SH-SY5Y (cell line): ENCODE measurements around the gene ONECUT3.

Source experiments
- GATA2 ChIP-seq: IDR thresholded peaks from 2 replicates; pipeline ENCODE4 v1.6.1; 2011; ENCODE audit warnings: mild to moderate bottlenecking, low read depth, low read length
- GATA3 ChIP-seq: IDR thresholded peaks from 2 replicates; pipeline ENCODE4 v1.6.1; 2011; ENCODE audit warnings: low read depth, mild to moderate bottlenecking, low read length, moderate library complexity

The ONECUT3 gene

DNA sequence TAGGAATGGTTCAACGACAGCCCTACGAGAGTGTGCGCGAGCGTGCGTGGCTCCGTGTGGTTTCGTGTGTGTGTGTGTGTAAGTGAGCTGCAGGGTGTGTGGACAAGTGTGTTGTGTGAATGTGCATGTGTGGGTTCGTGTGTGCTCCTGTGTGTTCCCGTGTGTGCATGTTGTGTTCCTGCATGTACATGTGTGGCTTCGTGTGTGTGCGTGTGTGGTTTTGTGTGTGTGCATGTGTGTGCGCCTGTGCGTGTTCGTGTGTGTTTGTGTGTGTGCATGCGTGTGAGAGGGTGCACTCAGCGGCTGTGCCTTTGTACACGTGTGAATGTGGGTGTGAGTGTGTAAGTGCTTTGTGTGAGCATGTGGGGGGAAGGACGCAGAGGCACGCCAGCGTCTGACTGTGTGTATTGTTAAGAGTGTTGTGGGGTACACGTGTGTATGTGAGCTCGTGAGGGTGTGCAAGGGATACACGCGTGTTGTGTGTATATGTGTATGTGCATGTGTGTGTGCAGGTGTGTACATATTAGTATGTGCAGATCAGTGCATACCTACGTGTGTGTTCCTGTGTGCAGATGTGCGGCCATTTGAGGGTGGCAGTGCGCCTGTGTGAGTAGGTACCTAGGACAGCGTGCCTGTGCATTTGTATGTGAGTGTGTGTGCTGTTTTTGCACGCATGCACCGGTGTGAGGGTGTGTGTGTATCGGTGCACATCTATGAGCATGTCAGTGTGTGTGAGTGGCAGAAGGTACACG, 24.3 kb upstream of the ONECUT3 start:
- TF ChIP-seq GATA2 = no peak
- TF ChIP-seq GATA3 = no peak

- TF ChIP-seq GATA3 (no peak), GATA2 (no peak)
Measured at GRCh38 chr19:1729568-1729925, 23.8 kb upstream of the ONECUT3 start.

DNA sequence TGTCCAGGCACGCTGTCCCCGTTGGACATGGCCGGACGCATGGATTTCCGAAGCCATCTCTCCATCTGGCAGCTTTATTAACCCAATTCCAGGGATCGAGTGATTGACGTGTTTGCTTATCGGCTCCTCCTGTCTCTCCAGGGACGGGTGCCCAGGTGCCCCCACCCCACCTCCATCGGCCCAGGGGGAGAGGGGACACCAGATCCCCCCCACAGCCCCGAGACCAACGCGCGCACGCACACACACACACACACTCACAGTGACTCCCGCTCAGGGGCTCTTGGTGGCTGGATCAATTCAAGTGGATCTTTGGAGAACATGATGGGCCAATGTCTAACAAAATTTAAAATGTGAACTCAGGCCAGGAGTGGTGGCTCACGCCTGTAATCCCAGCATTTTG, 23.1 kb upstream of the ONECUT3 start:
- TF ChIP-seq GATA3 (no peak), GATA2 (no peak)

DNA sequence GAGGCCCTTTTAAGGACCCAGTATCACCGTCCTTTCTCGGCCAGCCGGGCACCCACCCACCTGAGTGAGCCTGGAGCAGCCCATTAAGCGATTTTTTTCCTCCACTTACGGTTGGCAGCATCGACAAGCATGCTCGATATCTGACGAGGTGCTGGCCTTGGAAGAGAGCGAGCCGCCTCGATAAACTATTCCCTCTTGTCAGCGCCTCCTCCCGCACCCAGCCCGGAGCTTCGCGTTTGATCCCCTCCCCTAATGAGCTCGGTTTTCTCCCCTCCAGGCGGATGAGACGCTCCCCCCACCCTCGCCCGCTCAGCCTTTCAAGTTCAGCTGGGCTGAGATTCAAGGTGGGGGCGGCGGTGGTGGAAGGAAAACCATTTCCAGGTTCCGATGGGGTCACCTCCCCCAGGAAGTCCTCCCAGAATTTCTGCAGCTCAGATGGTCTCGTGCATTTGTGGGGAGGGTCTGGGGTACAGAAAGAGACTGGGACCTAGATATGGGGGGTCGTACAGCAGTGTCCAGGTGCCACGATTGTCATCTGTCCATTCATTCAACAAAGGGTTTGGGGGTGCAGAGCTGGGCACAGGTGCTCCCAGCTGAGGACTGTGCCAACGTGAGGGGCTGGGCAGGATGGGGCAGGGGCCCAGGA, 18.9 kb upstream of the ONECUT3 start:
- TF ChIP-seq GATA2 (no peak), GATA3 (no peak)

- no peak for TF ChIP-seq GATA3
- no peak for TF ChIP-seq GATA2
Measured at GRCh38 chr19:1736280-1736679, 17.0 kb upstream of the ONECUT3 start.

GRCh38 chr19:1736927-1737326, 16.4 kb upstream of the ONECUT3 start:
- TF ChIP-seq GATA3 = no peak
- TF ChIP-seq GATA2 = no peak

- TF ChIP-seq GATA3 (no peak), GATA2 (no peak)
Measured at GRCh38 chr19:1739960-1740629, 13.2 kb upstream of the ONECUT3 start.

DNA sequence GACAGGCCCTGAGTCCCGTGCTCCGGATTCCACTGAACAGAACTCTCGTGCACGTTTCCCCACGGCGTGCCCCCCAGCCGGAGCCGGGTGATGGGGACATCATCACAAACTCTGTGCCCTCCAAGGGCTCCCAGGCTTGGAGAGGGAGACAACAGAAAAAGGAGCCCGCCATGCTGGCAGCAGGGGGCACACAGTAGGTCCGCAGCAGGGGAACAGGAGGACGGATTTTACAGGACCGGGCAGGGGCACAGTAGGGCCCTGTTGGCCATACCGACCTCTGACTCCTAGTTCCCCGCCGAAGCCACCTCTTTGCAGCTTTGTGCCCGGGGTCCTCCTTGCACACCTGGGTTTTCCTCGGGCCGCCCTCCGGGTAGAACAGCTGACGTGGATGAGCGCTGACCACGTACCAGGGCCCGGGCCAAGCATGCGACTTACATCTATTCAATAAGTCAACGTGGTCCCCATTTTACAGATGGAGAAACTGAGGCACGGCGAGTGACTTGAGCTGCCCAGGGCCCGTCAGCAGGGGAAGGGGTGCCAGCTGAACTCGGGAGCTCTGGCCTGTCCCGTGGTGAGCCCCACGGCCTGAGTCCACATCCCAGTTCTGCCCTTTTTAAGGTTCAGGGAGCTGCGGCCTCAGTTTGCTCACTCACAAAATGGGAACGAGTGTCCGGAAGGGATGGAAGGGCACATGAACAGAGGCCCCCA, 10.2 kb upstream of the ONECUT3 start:
- TF ChIP-seq GATA3 (no peak), GATA2 (no peak)

- TF ChIP-seq GATA3 (no peak), GATA2 (no peak)
Measured at GRCh38 chr19:1744133-1744665, 9.1 kb upstream of the ONECUT3 start.

DNA sequence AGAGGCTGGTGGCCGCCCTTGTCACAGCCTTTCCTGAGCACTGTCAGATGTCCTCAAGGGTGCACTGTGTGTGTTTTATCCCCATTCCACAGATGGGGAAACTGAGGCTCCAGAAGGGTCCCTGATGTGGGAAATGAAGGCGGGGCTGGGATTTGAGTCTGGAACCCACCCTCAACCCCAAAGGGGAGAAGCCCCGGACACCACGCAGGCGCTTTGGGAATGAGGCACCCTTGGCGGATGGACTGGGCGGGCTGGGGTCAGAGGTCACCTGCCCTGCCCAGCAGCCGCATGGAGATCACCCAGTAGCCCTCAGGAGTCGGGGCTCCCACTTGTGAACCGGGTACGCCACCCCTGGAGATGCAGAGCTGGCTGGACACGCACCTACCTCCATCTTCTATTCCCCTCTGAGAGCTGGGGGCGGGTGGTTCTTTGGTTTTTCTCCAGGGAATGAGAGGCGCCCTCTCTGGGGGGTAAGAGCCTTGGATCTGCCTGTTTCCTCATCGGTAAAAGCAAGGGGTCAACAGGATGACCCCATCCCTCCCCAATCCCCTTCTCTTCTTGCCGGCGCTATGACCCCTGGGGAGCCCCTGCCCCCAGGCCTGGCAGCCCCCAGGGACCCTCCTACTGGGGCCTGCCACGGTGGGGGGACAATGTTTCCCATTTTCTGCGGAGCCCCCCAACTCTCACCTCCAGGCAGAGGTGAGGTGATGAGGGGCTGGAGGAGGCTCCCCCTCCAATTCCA, 8.3 kb upstream of the ONECUT3 start:
- no peak for TF ChIP-seq GATA2
- TF ChIP-seq GATA3 = no peak

- TF ChIP-seq GATA2 = no peak
- TF ChIP-seq GATA3 = no peak
Measured at GRCh38 chr19:1745589-1746031, 7.7 kb upstream of the ONECUT3 start.

- TF ChIP-seq GATA3 = no peak
- TF ChIP-seq GATA2 = no peak
Measured at GRCh38 chr19:1746401-1747284, 6.7 kb upstream of the ONECUT3 start.
